ENCODE results near the gene CAMK2B. TPM values are rescaled to one million over a fixed set of nuclear protein-coding genes. Genes with fewer than 3 reads are reported as not detected.

CAMK2B gene
- total RNA-seq, 4 donors from 2014 or later, result 0.44 to 5.1 (median 0.81) TPM

DNA sequence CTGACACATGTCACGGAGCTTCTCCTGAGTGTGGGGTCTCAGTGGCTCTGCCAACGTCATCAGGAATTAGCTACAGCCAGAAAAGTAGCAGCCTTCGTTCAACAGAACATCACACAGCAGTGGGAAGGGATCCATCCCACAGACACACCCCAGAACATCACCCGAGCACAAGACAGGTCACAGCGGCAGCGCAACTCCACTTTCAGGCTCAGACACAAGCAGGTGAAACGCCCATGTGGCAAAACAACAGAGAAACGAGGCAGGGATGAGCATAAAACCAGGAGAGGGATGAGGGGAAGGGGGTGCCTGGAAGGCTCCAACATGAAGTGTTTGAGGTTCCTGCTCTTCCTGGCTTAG, 44.8 kb downstream of the CAMK2B start:
- TF ChIP-seq, protein P1, sequence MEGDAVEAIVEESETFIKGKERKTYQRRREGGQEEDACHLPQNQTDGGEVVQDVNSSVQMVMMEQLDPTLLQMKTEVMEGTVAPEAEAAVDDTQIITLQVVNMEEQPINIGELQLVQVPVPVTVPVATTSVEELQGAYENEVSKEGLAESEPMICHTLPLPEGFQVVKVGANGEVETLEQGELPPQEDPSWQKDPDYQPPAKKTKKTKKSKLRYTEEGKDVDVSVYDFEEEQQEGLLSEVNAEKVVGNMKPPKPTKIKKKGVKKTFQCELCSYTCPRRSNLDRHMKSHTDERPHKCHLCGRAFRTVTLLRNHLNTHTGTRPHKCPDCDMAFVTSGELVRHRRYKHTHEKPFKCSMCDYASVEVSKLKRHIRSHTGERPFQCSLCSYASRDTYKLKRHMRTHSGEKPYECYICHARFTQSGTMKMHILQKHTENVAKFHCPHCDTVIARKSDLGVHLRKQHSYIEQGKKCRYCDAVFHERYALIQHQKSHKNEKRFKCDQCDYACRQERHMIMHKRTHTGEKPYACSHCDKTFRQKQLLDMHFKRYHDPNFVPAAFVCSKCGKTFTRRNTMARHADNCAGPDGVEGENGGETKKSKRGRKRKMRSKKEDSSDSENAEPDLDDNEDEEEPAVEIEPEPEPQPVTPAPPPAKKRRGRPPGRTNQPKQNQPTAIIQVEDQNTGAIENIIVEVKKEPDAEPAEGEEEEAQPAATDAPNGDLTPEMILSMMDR (IDR thresholded peaks at IDR 0.05; ENCODE audit: low read depth), result no peak

DNA sequence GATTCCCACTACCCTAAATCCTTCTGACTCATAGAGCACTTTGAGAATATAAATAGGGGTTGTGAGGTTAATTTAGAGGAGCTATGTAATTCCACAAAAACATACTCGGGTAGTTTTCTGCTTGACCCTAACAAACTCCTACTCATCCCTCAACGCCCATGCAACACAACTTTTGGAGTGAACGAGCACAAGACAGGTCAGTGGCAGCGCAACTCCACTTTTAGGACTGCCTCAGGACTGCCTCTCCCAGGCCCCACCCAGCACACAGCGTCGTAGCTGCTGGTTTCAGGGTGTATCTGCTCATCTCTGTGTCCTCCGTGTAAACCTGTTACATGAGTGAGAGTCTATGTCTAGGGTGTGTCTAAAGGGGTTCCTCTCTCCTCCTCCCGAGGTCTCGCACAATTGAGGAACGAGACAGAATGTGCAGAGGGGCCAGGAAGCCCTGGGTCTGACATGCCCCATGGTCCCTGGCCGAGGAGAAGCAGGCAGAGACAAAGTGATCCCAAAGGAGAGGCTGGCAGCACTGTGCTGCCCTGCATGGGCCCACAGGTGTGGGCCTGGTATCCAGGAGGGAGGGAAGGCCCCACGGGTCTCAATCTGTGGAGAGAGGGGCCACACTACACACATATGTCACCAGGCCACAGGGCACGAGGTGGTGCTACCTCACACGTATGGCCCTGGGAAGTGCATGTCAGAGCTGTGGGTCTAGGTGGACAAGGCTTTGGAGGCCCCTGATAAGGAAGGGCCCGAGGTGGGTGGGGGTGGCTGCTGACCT, 45.5 kb downstream of the CAMK2B start:
- TF ChIP-seq, protein P1 (IDR thresholded peaks at IDR 0.05; ENCODE audit: low read depth), result no peak

DNA sequence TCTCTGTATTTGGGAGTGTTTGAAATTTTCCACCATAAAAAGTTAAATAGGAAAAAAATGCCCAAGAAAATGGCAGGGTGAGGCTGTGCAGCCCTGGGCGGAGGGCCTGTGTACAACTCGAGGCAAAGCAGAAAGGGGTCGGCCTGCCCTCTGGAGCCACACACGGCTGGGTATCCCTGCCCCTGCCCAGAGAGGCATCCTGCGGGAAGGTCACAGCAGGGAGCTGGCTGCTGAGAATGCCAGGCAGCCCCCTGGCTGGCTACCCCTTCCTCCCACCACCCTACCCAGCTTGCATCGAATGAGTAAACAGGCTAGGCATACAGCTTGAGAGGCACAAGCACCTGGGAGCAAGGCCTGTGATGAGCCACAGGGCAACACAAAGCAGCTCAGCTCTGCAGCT, 46.1 kb downstream of the CAMK2B start:
- TF ChIP-seq, protein P1 (IDR thresholded peaks at IDR 0.05; ENCODE audit: low read depth), result no peak

DNA sequence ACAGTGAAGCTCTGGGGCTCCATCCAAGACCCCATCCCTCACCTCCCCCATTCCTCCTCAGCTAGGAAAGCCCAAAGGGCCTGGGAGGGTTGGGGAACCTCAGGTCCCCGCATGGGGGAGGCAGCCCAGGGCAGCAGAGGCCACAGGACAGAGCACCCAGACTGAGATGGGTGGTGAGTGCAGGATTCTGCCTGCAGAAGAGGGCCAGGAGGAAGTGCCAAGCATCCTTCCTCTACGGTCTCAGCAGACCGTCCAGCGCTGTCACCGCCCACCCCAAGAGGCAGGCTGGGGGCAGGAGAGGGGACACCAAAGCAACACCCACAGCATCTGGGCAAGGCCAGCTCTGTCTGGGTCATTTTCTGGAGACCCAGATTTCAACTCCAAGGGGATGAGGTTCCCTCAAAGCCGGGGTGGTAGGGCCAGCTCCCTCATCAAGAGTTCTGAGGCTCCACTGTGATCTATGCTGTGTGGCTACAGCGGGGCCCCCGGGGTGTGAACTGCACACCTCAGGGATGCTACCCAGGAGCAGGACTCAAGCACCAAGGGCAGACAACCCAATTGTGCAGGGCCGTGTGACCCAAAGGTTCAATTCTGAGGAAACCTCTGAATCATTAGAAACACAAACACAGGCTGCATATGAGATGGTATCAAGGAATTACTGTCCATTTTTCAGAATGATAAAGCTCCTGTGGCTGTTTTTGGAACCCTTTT, 46.8 kb downstream of the CAMK2B start:
- TF ChIP-seq, protein P1 (IDR thresholded peaks at IDR 0.05; ENCODE audit: low read depth), result no peak

DNA sequence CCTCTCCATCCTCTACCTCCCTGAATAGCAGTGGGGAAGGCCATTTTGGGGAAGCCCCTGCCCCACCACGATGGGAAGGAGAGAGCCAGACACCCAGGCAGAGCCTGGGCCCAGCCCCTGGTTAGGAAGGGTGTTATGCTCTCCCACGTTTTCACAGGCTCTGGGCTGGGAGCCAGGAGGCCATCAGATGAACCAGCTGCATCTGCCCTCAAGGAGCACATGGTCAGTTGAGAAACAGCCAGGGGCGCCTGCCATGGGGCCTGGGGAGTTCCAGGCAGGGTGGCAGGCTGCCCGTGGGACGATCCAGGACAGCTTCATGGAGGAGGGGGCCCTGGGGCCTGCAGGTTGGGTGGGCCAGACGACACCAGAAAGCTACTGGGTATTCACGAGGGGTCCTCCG, 47.5 kb downstream of the CAMK2B start:
- TF ChIP-seq, protein P1 (IDR thresholded peaks at IDR 0.05; ENCODE audit: low read depth), result no peak

DNA sequence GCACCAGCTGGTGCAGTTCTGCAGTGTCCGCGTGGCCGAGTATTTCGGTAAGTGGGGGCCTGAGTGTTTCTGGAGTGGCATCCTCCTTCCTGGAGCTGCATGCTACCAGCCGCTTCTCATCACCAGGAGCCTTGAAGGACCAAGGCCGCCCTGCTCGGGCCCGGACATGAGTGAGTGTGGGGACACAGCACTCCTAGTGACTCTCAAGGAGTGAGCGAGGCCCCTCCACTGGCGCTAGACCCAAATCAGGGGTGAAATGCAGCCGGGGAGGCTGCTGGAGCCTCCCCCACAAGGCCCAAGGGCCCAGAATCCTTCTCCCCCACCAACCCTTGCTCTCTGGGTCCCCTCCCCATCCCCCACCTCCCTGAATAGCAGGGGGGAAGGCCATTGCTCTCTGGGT, 48.0 kb downstream of the CAMK2B start:
- TF ChIP-seq, protein P1 (IDR thresholded peaks at IDR 0.05; ENCODE audit: low read depth), result no peak

DNA sequence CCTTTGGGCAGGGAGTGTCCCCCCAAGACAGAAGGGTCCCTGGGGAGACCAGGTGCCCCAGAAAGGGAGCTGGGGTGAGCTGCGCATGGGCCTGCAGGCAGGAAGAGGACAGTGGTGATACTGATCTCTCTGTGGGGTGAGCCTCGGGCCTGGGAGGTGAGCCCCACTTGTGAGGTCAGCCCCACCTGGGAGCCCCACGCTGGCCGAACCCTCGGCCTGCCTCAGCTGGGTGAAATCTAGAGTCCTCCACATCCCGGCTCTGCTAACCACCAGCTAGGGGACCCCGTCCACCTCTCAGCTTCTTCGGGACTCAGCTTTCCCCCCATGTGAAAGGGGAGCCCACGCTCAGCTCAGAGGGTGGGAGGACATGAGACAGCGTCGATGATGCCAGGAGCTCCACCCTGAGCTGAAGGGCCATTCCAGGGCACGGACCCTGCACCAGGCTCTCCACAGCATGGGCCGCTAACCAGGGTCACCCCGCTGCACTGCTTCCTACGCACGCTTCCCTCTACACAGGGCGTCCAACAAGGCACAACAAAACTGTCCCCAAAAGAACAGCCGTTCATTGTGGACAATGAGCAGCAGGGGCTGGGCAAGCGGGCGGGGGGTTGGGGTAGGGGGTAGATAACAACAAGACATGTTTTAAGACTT, 48.7 kb downstream of the CAMK2B start:
- TF ChIP-seq, protein P1 (IDR thresholded peaks at IDR 0.05; ENCODE audit: low read depth), result no peak

Data from subcutaneous adipose tissue (tissue), 4 donors.